ENCODE measurements around the gene RAB40C.

Gene RAB40C

GRCh38 chr16:630249-630814 lies 40.5 kb downstream of the RAB40C start:
- DNase-seq (ENCODE audit: low spot score in 2 of 2) (no peak), ATAC-seq (ENCODE audit: low read depth) (no peak)
- Mint-ChIP-seq H3K27ac (no peak overlapping the region), H3K9me3 (no peaks in the 10 kb centered on the region), H3K4me3 (no peak overlapping the region), H3K27me3 (peaks cover 3% of the 10 kb centered on the region), H3K4me1 (peaks cover 5% of the 10 kb centered on the region), H3K36me3 (peaks cover 5% of the 10 kb centered on the region)

- DNase-seq (ENCODE audit: low spot score in 2 of 2) (no peak), ATAC-seq (ENCODE audit: low read depth) (no peak)
- Mint-ChIP-seq H3K4me1 (peaks cover 5% of the 10 kb centered on the region), H3K27me3 (peaks cover 3% of the 10 kb centered on the region), H3K9me3 (no peaks in the 10 kb centered on the region), H3K36me3 (peaks cover 5% of the 10 kb centered on the region), H3K27ac (no peak within 1 kb of the TSS), H3K4me3 (no peak within 1 kb of the TSS)
These were observed 41.0 kb downstream of the RAB40C start, which contains the start of gene WFIKKN1 for GRCh38 chr16:630815-631405. TSS of gene WFIKKN1 (plus strand) at chr16:630985. CDS start at chr16:631254, 269 bp downstream.

GRCh38 chr16:631808-632358 lies 42.0 kb downstream of the RAB40C start:
- no peaks in the 10 kb centered on the region for H3K9me3 Mint-ChIP-seq
- peaks cover 7% of the 10 kb centered on the region for H3K4me1 Mint-ChIP-seq
- ATAC-seq (ENCODE audit: low read depth) (no peak), DNase-seq (ENCODE audit: low spot score in 2 of 2) (no peak)
- no peak overlapping the region for H3K27ac Mint-ChIP-seq
- peaks cover 3% of the 10 kb centered on the region for H3K27me3 Mint-ChIP-seq
- H3K4me3 Mint-ChIP-seq: no peak overlapping the region
- H3K36me3 Mint-ChIP-seq: no peaks in the 10 kb centered on the region

- no peak for ATAC-seq (ENCODE audit: low read depth)
- no peak overlapping the region for H3K4me3 Mint-ChIP-seq
- peaks cover 7% of the 10 kb centered on the region for H3K4me1 Mint-ChIP-seq
- H3K27ac Mint-ChIP-seq: no peak overlapping the region
- H3K27me3 Mint-ChIP-seq: peaks cover 3% of the 10 kb centered on the region
- H3K9me3 Mint-ChIP-seq: no peaks in the 10 kb centered on the region
- H3K36me3 Mint-ChIP-seq: no peaks in the 10 kb centered on the region
- no peak for DNase-seq (ENCODE audit: low spot score in 2 of 2)
These were observed 42.8 kb downstream of the RAB40C start for GRCh38 chr16:632486-633335.

- H3K4me1 Mint-ChIP-seq: peaks cover 10% of the 10 kb centered on the region
- ATAC-seq (ENCODE audit: low read depth) (no peak), DNase-seq (ENCODE audit: low spot score in 2 of 2) (no peak)
- H3K9me3 Mint-ChIP-seq: no peaks in the 10 kb centered on the region
- H3K36me3 Mint-ChIP-seq: no peaks in the 10 kb centered on the region
- H3K4me3 Mint-ChIP-seq: no peak overlapping the region
- H3K27me3 Mint-ChIP-seq: peaks cover 3% of the 10 kb centered on the region
- no peak overlapping the region for H3K27ac Mint-ChIP-seq
These were observed 43.6 kb downstream of the RAB40C start for GRCh38 chr16:633336-634050.

- H3K9me3 Mint-ChIP-seq: no peaks in the 10 kb centered on the region
- no peaks in the 10 kb centered on the region for H3K36me3 Mint-ChIP-seq
- H3K27ac Mint-ChIP-seq: no peak overlapping the region
- DNase-seq (ENCODE audit: low spot score in 2 of 2): no peak
- ATAC-seq (ENCODE audit: low read depth): no peak
- peaks cover 13% of the 10 kb centered on the region for H3K4me1 Mint-ChIP-seq
- H3K4me3 Mint-ChIP-seq: peak overlapping the region; percentile 61
- H3K27me3 Mint-ChIP-seq: peaks cover 3% of the 10 kb centered on the region
These were observed 44.3 kb downstream of the RAB40C start for GRCh38 chr16:634051-634670.

- DNase-seq (ENCODE audit: low spot score in 2 of 2) (no peak), ATAC-seq (ENCODE audit: low read depth) (no peak)
- H3K27ac Mint-ChIP-seq: no peak overlapping the region
- H3K9me3 Mint-ChIP-seq: no peaks in the 10 kb centered on the region
- H3K27me3 Mint-ChIP-seq: peaks cover 3% of the 10 kb centered on the region
- H3K36me3 Mint-ChIP-seq: no peaks in the 10 kb centered on the region
- H3K4me3 Mint-ChIP-seq: peak overlapping the region; percentile 82
- peaks cover 13% of the 10 kb centered on the region for H3K4me1 Mint-ChIP-seq
These were observed 45.1 kb downstream of the RAB40C start for GRCh38 chr16:634996-635395.

GRCh38 chr16:635573-636205 lies 45.8 kb downstream of the RAB40C start:
- Mint-ChIP-seq H3K27me3 (peaks cover 3% of the 10 kb centered on the region), H3K4me3 (peak overlapping the region; percentile 96), H3K27ac (peak overlapping the region; percentile 99), H3K4me1 (peaks cover 13% of the 10 kb centered on the region), H3K36me3 (no peaks in the 10 kb centered on the region), H3K9me3 (no peaks in the 10 kb centered on the region)
- DNase-seq (ENCODE audit: low spot score in 2 of 2) (no peak), ATAC-seq (ENCODE audit: low read depth) (no peak)

- H3K36me3 Mint-ChIP-seq: no peaks in the 10 kb centered on the region
- peak within 1 kb of the TSS; percentile 99 for H3K27ac Mint-ChIP-seq
- ATAC-seq (ENCODE audit: low read depth) (peak; percentile 84), DNase-seq (ENCODE audit: low spot score in 2 of 2) (peak; percentile 92 to 98)
- H3K9me3 Mint-ChIP-seq: no peaks in the 10 kb centered on the region
- peak within 1 kb of the TSS; percentile 96 for H3K4me3 Mint-ChIP-seq
- H3K27me3 Mint-ChIP-seq: peaks cover 3% of the 10 kb centered on the region
- H3K4me1 Mint-ChIP-seq: peaks cover 13% of the 10 kb centered on the region
These were observed 46.6 kb downstream of the RAB40C start, which contains the start of gene METTL26 for GRCh38 chr16:636206-637080. TSS of gene METTL26 (minus strand) at chr16:636305. CDS start at chr16:636290, 15 bp downstream.

GRCh38 chr16:637081-638018 lies 47.5 kb downstream of the RAB40C start:
- H3K4me3 Mint-ChIP-seq: peak overlapping the region; percentile 96
- H3K27ac Mint-ChIP-seq: peak overlapping the region; percentile 99
- DNase-seq (ENCODE audit: low spot score in 2 of 2) (no peak), ATAC-seq (ENCODE audit: low read depth) (peak; percentile 61)
- H3K27me3 Mint-ChIP-seq: no peaks in the 10 kb centered on the region
- peaks cover 10% of the 10 kb centered on the region for H3K4me1 Mint-ChIP-seq
- H3K36me3 Mint-ChIP-seq: no peaks in the 10 kb centered on the region
- no peaks in the 10 kb centered on the region for H3K9me3 Mint-ChIP-seq

- DNase-seq (ENCODE audit: low spot score in 2 of 2) (no peak), ATAC-seq (ENCODE audit: low read depth) (no peak)
- H3K4me1 Mint-ChIP-seq: peaks cover 13% of the 10 kb centered on the region
- H3K27me3 Mint-ChIP-seq: no peaks in the 10 kb centered on the region
- H3K36me3 Mint-ChIP-seq: no peaks in the 10 kb centered on the region
- H3K27ac Mint-ChIP-seq: no peak overlapping the region
- H3K9me3 Mint-ChIP-seq: no peaks in the 10 kb centered on the region
- peak overlapping the region; percentile 14 for H3K4me3 Mint-ChIP-seq
These were observed 48.2 kb downstream of the RAB40C start for GRCh38 chr16:638034-638543.

All from memory B cell (primary cell).